ENCODE data around the gene MSANTD7.
A peak's percentile ranks its signal among the peaks of the same experiment; 100 is the strongest.
"Not testable (repeated sequence)": the region's sequence is repeated elsewhere in the genome, so short reads cannot be mapped to it uniquely, and the experiment has no call there.

The MSANTD7 gene

DNA sequence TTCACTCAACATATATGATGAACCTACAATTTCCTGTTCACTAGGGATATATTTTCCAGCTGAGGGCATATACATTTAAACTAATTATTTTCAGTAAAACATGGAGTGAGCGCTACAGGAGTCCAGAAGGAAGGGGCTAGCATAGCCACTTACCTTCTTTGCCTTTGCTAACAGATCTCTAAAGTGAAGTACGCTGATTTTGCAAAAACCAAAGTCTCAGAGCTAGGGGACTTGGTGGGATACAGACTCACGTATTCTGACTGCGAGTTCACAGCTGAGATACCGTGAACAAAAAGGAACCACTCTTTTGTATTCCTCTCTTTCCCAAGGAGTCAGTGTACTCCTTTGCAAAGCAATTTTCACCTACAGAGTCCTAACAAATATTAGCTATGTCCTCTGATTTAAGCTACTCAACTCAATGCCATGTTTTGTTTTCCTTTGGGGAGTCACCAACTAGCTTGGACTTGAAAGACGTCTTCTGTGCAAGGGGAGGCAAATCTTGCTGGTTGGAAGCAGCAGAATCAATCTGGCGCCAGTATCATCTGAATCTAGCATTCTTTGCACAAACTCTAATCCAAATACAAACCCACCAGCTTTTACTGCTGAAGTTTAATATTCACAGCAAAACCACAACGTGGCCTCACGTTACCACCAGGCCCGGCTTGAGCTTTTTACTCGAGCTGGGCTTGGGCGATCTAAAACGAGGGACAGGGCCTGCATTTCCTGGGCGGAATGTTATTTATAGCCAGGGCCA lies 926 bp upstream of the MSANTD7 start:
- no peak for DNase-seq (ENCODE audit: low spot score)

GRCh38 chr10:14838582-14839304 lies 637 bp downstream of the MSANTD7 start:
- DNase-seq (ENCODE audit: low spot score), result no peak

GRCh38 chr10:14839305-14839695 lies 1.2 kb downstream of the MSANTD7 start:
- DNase-seq (ENCODE audit: low spot score), result no peak

- no peak for DNase-seq (ENCODE audit: low spot score)
Measured at GRCh38 chr10:14840178-14840577, 2.1 kb downstream of the MSANTD7 start.

DNA sequence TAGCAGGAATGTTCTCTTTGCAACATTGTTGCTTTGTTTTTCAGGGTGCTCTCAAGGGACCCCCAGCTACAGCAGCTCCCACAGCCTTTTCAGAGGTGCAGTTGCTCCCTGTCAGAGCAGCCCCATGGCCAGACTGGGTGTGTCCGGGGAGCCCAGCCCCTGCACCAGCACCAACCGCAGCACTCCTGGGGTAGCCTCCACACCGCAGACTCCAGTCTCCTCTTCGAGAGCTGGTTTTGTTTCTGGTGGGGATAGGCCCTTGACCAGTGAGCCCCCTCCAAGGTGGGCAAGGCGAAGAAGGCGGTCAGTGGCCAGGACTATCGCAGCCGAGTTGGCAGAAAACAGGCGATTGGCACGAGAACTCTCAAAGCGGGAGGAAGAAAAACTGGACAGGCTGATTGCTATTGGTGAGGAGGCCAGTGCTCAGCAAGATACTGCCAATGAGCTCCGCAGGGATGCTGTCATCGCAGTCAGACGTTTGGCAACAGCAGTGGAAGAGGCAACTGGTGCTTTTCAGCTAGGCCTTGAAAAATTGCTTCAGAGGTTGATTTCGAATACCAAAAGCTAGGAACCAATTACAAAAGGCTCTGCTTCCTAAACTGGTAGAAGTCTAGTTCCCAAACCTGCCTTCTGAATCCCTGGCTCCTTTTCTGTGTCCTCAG lies 5.4 kb downstream of the MSANTD7 start:
- DNase-seq (ENCODE audit: low spot score), result no peak

DNA sequence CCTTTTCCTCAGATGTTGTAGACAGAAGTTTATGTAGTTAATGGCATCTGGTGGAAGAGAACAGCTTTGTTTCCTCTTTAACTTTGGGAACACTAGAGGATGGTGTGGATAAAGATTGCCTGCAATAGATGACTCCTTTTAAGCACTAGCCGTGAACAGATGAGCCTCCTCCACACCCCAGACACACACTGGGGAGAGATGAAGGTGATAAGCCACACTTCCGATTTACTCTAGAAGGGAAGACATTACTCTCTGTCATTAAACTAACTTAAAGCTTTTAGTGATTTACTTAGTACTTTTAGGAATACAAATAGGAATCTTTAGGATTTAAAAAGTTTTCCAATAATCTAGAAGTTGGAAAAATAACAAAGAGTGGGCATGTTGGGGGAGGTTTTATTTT lies 6.8 kb downstream of the MSANTD7 start:
- no peak for DNase-seq (ENCODE audit: low spot score)

DNA sequence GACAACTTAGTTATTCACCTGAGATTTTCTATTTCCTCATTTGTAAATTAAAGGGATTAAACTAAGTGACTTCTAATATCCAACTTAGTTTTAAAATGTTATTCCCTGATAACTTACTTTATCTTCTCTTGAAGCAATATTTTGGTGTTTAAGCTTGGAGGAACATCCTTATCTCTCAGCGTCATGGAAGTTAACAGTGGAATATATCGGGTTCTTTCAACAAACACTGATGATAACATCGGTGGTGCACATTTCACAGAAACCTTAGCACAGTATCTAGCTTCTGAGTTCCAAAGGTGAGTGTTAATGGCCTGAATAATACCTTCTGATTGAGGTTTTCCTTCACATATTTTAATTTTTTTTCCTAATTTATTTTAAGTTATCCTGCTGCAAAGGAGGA lies 14.1 kb downstream of the MSANTD7 start:
- no peak for DNase-seq (ENCODE audit: low spot score)

GRCh38 chr10:14855453-14855852 lies 17.3 kb downstream of the MSANTD7 start:
- no peak for DNase-seq (ENCODE audit: low spot score)

DNA sequence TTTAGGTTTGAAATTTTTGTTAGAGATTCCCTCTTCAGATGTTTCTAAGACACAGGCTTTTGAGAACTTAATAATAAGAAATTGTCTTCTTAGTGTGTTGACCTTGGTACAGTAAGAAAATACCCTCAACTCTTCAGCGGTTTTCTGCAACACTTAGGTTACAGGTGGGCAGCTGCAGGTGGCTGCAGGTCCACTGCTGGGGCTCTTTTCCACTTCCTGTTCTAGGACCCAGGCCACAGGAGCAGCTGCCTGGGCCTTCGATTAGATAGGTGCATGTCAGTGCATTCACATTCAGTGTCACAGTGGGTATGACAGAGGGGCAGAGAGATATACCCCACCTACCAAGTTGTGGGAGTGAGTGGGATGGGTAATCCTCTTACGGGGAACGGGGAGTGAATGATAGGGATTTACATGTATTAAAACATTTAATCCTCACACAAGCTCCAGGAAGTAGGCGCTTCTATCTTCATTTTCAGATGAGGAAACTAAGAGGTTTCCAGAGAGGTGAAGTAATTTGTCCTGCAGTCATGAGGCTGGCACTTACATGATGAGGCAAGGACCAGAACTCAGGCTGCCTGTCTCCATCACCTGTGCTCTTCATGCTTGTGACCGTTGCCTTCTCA lies 20.3 kb downstream of the MSANTD7 start:
- DNase-seq (ENCODE audit: low spot score), result no peak

DNA sequence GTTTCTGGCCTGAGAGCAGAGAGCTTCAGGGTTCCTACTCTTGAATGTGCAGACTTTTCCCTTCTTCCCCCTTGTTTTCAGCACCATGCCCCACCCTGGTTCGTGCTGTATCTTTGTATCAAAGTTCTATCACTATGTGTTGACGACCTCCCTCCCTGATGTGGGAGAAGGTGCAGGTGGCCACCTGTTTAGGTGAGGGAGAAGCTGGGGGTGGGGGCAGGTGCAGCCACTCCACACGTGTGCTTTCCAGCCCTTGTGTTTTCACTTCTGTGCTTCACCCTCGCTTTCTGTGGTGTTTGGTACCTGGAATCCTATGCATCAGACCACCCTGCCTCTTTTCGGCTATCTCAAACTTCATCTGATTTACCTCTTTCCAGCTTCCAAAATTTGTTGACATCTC lies 20.9 kb downstream of the MSANTD7 start:
- no peak for DNase-seq (ENCODE audit: low spot score)

DNA sequence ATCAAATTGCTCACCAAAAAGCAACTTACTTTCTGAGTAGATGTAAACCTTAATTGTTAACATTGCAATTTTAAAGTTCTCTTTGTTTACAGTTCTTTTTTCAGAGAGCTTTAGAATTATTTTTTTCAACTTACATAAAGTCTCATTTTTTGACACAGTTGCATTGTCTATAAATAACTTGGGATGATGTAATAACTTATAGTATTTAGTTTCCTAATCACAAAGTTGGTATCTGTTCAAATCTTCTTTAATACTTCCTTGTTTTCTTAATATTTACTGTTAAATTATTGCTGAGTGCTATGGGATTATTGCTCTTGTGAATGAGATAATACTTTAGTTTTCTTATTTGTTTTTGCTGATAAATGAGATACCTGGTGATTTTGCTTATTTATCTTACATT lies 21.7 kb downstream of the MSANTD7 start:
- DNase-seq (ENCODE audit: low spot score), result no peak

DNA sequence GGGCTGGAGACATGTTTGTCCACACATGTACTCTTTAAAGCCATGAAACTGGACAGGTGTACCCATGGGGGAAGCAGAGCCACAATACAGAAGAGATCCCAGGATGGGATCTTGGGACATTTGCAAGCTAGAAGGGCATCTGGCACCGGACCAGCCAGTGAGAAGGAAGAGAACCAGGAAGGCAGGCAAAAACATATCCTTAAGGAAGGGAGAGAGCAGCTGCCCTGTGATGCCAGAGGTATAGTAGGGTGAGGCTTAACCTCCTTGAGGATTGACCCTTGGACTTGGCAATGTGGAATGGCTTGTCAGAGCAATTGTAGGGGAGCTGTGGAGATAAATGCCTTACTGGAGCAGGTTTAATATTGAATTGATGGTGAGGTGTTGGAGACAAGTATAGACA lies 22.7 kb downstream of the MSANTD7 start:
- DNase-seq (ENCODE audit: low spot score), result no peak

DNA sequence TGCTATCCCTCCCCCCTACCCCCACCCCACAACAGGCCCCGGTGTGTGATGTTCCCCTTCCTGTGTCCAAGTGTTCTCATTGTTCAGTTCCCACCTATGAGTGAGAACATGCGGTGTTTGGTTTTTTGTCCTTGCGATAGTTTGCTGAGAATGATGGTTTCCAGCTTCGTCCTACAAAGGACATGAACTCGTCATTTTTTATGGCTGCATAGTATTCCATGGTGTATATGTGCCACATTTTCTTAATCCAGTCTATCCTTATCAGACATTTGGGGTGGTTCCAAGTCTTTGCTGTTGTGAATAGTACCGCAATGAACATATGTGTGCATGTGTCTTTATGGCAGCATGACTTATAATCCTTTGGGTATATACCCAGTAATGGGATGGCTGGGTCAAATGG lies 26.4 kb downstream of the MSANTD7 start:
- DNase-seq (ENCODE audit: low spot score), result not testable (repeated sequence)

DNA sequence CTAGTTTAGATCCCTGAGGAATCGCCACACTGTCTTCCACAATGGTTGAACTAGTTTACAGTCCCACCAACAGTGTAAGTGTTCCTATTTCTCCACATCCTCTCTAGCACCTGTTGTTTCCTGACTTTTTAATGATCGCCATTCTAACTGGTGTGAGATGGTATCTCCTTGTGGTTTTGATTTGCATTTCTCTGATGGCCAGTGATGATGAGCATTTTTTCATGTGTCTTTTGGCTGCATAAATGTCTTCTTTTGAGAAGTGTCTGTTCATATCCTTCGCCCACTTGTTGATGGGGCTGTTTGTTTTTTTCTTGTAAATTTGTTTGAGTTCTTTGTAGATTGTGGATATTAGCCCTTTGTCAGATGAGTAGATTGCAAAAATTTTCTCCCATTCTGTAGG lies 26.8 kb downstream of the MSANTD7 start:
- DNase-seq (ENCODE audit: low spot score), result not testable (repeated sequence)

DNA sequence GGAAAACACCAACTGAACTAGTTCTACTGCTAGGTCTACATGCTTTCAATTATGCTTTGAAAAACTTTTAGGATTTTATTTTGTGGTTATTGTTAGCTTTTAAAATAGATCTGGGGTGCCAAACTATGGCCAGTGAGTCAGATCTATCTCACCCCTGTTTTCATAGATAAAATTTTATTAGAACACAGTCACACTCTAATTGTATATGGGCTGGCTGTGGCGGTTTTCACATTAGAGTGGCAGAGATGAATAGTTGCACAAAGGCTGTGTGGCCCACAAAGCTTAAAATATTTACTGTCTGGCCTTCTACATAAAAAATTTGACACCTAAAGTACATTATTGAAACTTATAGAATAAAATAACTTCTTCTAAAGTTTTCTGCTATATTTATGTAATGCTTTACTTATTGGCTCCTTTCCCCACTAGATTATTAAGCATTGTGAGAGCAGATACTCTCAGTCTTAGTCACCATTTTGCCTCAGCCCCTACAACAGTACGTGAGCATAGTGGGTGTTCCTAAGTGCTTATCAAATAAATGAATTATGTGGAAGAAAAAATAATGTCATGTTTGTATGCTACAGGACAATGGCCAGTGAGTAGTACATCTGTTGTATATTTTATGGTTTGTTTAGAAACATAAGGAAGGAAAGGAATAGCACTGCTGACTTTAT lies 35.1 kb downstream of the MSANTD7 start:
- no peak for DNase-seq (ENCODE audit: low spot score)

- no peak for DNase-seq (ENCODE audit: low spot score)
Measured at GRCh38 chr10:14875941-14876340, 37.8 kb downstream of the MSANTD7 start.

GRCh38 chr10:14876764-14877163 lies 38.7 kb downstream of the MSANTD7 start:
- DNase-seq (ENCODE audit: low spot score), result no peak

- DNase-seq (ENCODE audit: low spot score), result peak; percentile 95
Measured at GRCh38 chr10:14878266-14879123, 40.4 kb downstream of the MSANTD7 start, which contains the start of gene SUV39H2. SUV39H2 (plus strand) TSS chr10:14878866; CDS start chr10:14878889, 23 bp downstream.

GRCh38 chr10:14879124-14879927 lies 41.2 kb downstream of the MSANTD7 start:
- DNase-seq (ENCODE audit: low spot score), result peak; percentile 17

- no peak for DNase-seq (ENCODE audit: low spot score)
Measured at GRCh38 chr10:14879928-14880193, 41.8 kb downstream of the MSANTD7 start.

Measured in globus pallidus (tissue), 1 donor.